CD4-positive, alpha-beta T cell (primary cell): ENCODE results near the gene ATP8B3. TPM values are rescaled to one million over a fixed set of nuclear protein-coding genes. Genes with fewer than 3 reads are reported as not detected.

ENCODE experiments used
- ATAC-seq: fragments of 200-7000 bp; cut with Tn5 transposase; one replicate; pipeline ENCODE4 v1.10.0; 2022; ENCODE audit warnings: mild to moderate bottlenecking; ENCODE audit not compliant: poor library complexity
- CTCF ChIA-PET: fragments of 350-600 bp; sonication (Branson Sonifier 250); formaldehyde crosslinking; loops from one replicate; lab custom pipeline; 2021; ENCODE audit warnings: antibody characterized with exemption, inconsistent platforms; lab: Charles Lee
- POLR2A ChIA-PET: fragments of 350-600 bp; sonication (Branson Sonifier 250); formaldehyde crosslinking; loops from one replicate; lab custom pipeline; 2021; ENCODE audit warnings: antibody characterized with exemption, inconsistent platforms; lab: Charles Lee
- DNase-seq, 14 experiments: peaks; one replicate each; pipeline ENCODE4 v3.0.0-alpha.2; 2013 to 2020; ENCODE audit warnings: mixed read lengths in 2 of 14
- H3K27ac ChIP-seq, 2 donors: one replicate each; pipeline versions ENCODE4 v1.5.1 to v1.7.0; 2013; ENCODE audit warnings: low read length in 2 of 2, low read depth in 1 of 2, mild to moderate bottlenecking in 1 of 2
- H3K27me3 ChIP-seq, 2 experiments: 1 replicate in 1 of 2; 2 replicates in 1 of 2; pipeline versions ENCODE4 v1.6.1 to v1.7.0; 2013; ENCODE audit warnings: low read length in 2 of 2, control low read depth in 1 of 2, mild to moderate bottlenecking in 1 of 2, moderate library complexity in 1 of 2; ENCODE audit not compliant: insufficient read depth in 2 of 2, control insufficient read depth in 1 of 2
- H3K36me3 ChIP-seq: one replicate; pipeline ENCODE4 v1.6.1; 2013; ENCODE audit warnings: low read length, control low read depth; ENCODE audit not compliant: insufficient read depth
- H3K4me1 ChIP-seq: one replicate; pipeline ENCODE4 v1.6.1; 2013; ENCODE audit warnings: low read length, control low read depth; ENCODE audit not compliant: insufficient read depth
- H3K4me3 ChIP-seq: one replicate; pipeline ENCODE4 v1.5.1; 2013; ENCODE audit warnings: mild to moderate bottlenecking, low read length, moderate library complexity
- H3K9me3 ChIP-seq, 2 experiments: 1 replicate in 1 of 2; 2 replicates in 1 of 2; pipeline versions ENCODE4 v1.6.1 to v1.7.0; 2013; ENCODE audit warnings: low read length in 2 of 2, mild to moderate bottlenecking in 2 of 2, control low read depth in 1 of 2, moderate library complexity in 1 of 2; ENCODE audit not compliant: control insufficient read depth in 1 of 2, insufficient read depth in 1 of 2
- H3K27ac Mint-ChIP-seq: one replicate; pipeline ENCODE4 v1.8.0; 2020; ENCODE audit warnings: mixed read lengths
- H3K27me3 Mint-ChIP-seq: one replicate; pipeline ENCODE4 v1.8.0; 2021; ENCODE audit warnings: mixed read lengths
- H3K36me3 Mint-ChIP-seq: one replicate; pipeline ENCODE4 v1.8.0; 2021; ENCODE audit warnings: low read depth, mixed read lengths
- H3K4me1 Mint-ChIP-seq: one replicate; pipeline ENCODE4 v1.8.0; 2021; ENCODE audit warnings: low read depth, mixed read lengths
- H3K4me3 Mint-ChIP-seq: one replicate; pipeline ENCODE4 v1.8.0; 2020; ENCODE audit warnings: mild to moderate bottlenecking, mixed read lengths
- H3K9me3 Mint-ChIP-seq: one replicate; pipeline ENCODE4 v1.8.0; 2020; ENCODE audit warnings: mixed read lengths
- CTCF ChIP-seq: fragments of 200-600 bp; IDR thresholded peaks from one replicate; pipeline ENCODE4 v1.8.0; 2022; ENCODE audit warnings: antibody characterized with exemption, mild to moderate bottlenecking
- intact Hi-C, 2 experiments: fragments of 100-400 bp; cut with DNase I in 1 of 2; cut with micrococcal nuclease in 1 of 2; formaldehyde crosslinking; loops; one replicate each; pipeline versions ENCODE4 v1.15.1 to v1.9.0; 2023 to 2025; cut with DNase I, micrococcal nuclease
- total RNA-seq, 174 experiments: library from RNA in 2 of 174; stranded (reverse) in 2 of 174; gene quantifications; one replicate each; pipeline ENCODE4 v1.2.3 and lab custom pipeline; 2021 to 2026

ATP8B3 gene
- total RNA-seq, 2 experiments from 2014 or later: 2.5 to 3.2 TPM

DNA sequence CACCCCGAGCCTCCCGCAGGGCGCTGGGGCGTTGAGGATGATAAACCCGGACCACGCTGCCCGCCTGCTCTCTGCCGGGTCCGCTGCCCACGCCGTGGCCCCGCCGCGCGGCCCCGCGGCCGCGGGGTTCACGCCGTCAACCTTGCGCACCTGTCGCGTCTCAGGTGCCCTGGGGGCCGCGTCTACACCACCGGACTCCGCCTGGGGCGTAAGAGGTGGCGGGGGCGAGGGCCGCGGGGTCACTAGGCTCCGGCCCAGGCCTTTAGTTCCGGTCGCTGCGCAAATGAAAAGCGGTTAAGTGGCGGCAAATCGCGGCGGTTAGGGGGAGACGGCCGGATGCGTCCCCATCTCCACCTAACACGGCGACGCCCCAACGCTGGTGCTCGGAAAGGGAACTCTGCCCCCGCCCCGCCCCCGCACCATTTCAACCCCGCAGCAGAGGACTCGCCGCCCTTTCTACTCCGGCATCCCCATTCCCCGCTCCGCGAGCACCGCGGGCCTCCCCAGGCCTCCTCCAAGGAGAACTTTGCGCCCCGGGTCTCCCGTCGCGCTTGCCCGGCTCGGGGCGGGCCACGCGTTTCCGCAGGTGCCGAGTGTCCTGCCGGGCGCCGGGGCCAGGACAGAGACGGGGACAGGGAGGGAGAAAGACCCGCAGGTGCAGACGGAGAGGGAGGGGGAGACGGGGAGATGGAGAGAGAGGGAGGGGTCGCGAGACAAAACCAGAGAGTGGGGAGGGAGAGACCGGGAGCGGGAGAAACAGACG, 54.4 kb downstream of the ATP8B3 start:
- DNase-seq (no peak), ATAC-seq (no peak)
- Histone ChIP-seq H3K4me3 (no peak overlapping the region), H3K4me1 (peaks cover 24% of the 10 kb centered on the region), H3K36me3 (no peaks in the 10 kb centered on the region), H3K9me3 (peaks cover 0 to 29% of the 10 kb centered on the region in 2 experiments), H3K27me3 (peaks cover 68 to 78% of the 10 kb centered on the region in 2 experiments), H3K27ac (no peak overlapping the region)
- H3K4me1 Mint-ChIP-seq: no peaks in the 10 kb centered on the region
- no peaks in the 10 kb centered on the region for H3K9me3 Mint-ChIP-seq
- intact Hi-C loops: no loop called here
- CTCF ChIA-PET: no interaction called here
- H3K4me3 Mint-ChIP-seq: no peak overlapping the region
- no peak overlapping the region for H3K27ac Mint-ChIP-seq
- POLR2A ChIA-PET: no interaction called here
- TF ChIP-seq CTCF: no peak
- peaks cover 58% of the 10 kb centered on the region for H3K27me3 Mint-ChIP-seq
- no peaks in the 10 kb centered on the region for H3K36me3 Mint-ChIP-seq

- POLR2A ChIA-PET: no interaction called here
- no peaks in the 10 kb centered on the region for H3K4me1 Mint-ChIP-seq
- H3K27ac Mint-ChIP-seq: no peak overlapping the region
- no peak for ATAC-seq
- DNase-seq: no peak
- CTCF ChIA-PET: no interaction called here
- H3K36me3 ChIP-seq: no peaks in the 10 kb centered on the region
- H3K4me3 ChIP-seq: no peak overlapping the region
- peaks cover 68 to 78% of the 10 kb centered on the region in 2 experiments for H3K27me3 ChIP-seq
- no peak overlapping the region for H3K27ac ChIP-seq
- no peak for TF ChIP-seq CTCF
- no peaks in the 10 kb centered on the region for H3K9me3 Mint-ChIP-seq
- no peaks in the 10 kb centered on the region for H3K36me3 Mint-ChIP-seq
- H3K4me3 Mint-ChIP-seq: no peak overlapping the region
- peaks cover 64% of the 10 kb centered on the region for H3K27me3 Mint-ChIP-seq
- H3K4me1 ChIP-seq: peaks cover 24% of the 10 kb centered on the region
- intact Hi-C loops: no loop called here
- H3K9me3 ChIP-seq: peaks cover 0 to 28% of the 10 kb centered on the region in 2 experiments
Measured at GRCh38 chr19:1756705-1757465, 55.2 kb downstream of the ATP8B3 start.

DNA sequence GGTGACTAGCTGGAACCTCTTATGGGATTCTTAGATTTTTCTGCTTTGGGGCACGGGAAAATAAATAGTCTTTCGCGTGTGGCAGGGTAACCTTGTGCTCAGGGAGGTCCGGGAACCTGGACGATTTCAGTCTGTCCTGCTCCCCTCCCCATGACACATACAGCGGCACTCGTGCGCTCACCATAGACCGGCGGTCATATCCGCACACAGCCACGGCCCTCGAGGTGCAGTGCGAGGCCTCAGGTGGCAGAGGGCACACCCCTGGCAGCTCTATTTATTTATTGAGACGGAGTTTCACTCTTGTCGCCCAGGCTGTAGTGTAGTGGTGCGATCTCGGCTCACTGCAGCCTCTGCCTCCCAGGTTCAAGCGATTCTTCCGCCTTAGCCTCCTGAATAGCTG, 55.8 kb downstream of the ATP8B3 start:
- no peaks in the 10 kb centered on the region for H3K36me3 Mint-ChIP-seq
- intact Hi-C loops: no loop called here
- no peak for TF ChIP-seq CTCF
- Histone ChIP-seq H3K4me1 (peaks cover 24% of the 10 kb centered on the region), H3K9me3 (peaks cover 0 to 33% of the 10 kb centered on the region in 2 experiments), H3K4me3 (no peak overlapping the region), H3K36me3 (no peaks in the 10 kb centered on the region), H3K27ac (no peak overlapping the region), H3K27me3 (peaks cover 68 to 78% of the 10 kb centered on the region in 2 experiments)
- ATAC-seq (no peak), DNase-seq (no peak)
- no peaks in the 10 kb centered on the region for H3K9me3 Mint-ChIP-seq
- no peak overlapping the region for H3K27ac Mint-ChIP-seq
- CTCF ChIA-PET: no interaction called here
- H3K4me1 Mint-ChIP-seq: no peaks in the 10 kb centered on the region
- peaks cover 64% of the 10 kb centered on the region for H3K27me3 Mint-ChIP-seq
- no peak overlapping the region for H3K4me3 Mint-ChIP-seq
- POLR2A ChIA-PET: no interaction called here
